Measurements from ENCODE around the gene CHCT1.

- TF ChIP-seq CTCF (IDR thresholded peaks at IDR 0.05; ENCODE audit: low read depth, low read length) (no peak), EZH2phosphoT487 (IDR thresholded peaks at IDR 0.05; ENCODE audit: low read depth) (no peak)
Measured at GRCh38 chr17:60391471-60392041, 30.7 kb upstream of the CHCT1 start.
